GM23338 (cell line): ENCODE measurements around the gene NDUFS2. TPM values are rescaled to one million over a fixed set of nuclear protein-coding genes. Genes with fewer than 3 reads are reported as not detected.
A peak's percentile ranks its signal among the peaks of the same experiment; 100 is the strongest.

Experiments used
- ATAC-seq: fragments of 200-7000 bp; cut with Tn5 transposase; 3 replicates; pipeline ENCODE4 v1.9.1; 2020
- DNase-seq: peaks from one replicate; pipeline ENCODE4 v3.0.0-alpha.2; 2015; ENCODE audit warnings: low spot score
- H2AFZ ChIP-seq: fragments of 200-600 bp; sonication (generic); 2 replicates; pipeline ENCODE4 v1.8.0; 2016; ENCODE audit warnings: antibody characterized with exemption, mild to moderate bottlenecking, moderate library complexity
- H3F3A ChIP-seq: fragments of 200-600 bp; sonication (generic); replicated peaks from 2 replicates; pipeline ENCODE4 v1.8.0; 2017; ENCODE audit warnings: antibody characterized with exemption, mixed run types, low read depth
- H3K27ac ChIP-seq: fragments of 200-600 bp; sonication (generic); 2 replicates; pipeline ENCODE4 v1.6.1; 2016; ENCODE audit warnings: low read depth
- H3K27me3 ChIP-seq: fragments of 200-600 bp; sonication (generic); 2 replicates; pipeline ENCODE4 v1.8.0; 2016; ENCODE audit warnings: mild to moderate bottlenecking, mixed run types, moderate library complexity; ENCODE audit not compliant: insufficient read depth
- H3K36me3 ChIP-seq: fragments of 200-600 bp; sonication (generic); 2 replicates; pipeline ENCODE4 v1.8.0; 2016; ENCODE audit warnings: mild to moderate bottlenecking; ENCODE audit not compliant: insufficient read depth
- H3K4me1 ChIP-seq: fragments of 200-600 bp; sonication (generic); 2 replicates; pipeline ENCODE4 v1.8.0; 2016; ENCODE audit warnings: mild to moderate bottlenecking, moderate library complexity; ENCODE audit not compliant: insufficient read depth
- H3K4me2 ChIP-seq: fragments of 200-600 bp; sonication (generic); 2 replicates; pipeline ENCODE4 v1.7.1; 2017; ENCODE audit warnings: mixed run types
- H3K4me3 ChIP-seq: fragments of 200-600 bp; sonication (generic); 2 replicates; pipeline ENCODE4 v1.6.1; 2016; ENCODE audit warnings: mixed run types
- H3K79me2 ChIP-seq: fragments of 200-600 bp; sonication (generic); replicated peaks from 2 replicates; pipeline ENCODE4 v1.8.0; 2017; ENCODE audit warnings: mild to moderate bottlenecking; ENCODE audit not compliant: insufficient read depth
- H3K9me2 ChIP-seq: fragments of 200-600 bp; sonication (generic); 2 replicates; pipeline ENCODE4 v1.8.0; 2017; ENCODE audit not compliant: insufficient read depth
- H4K20me1 ChIP-seq: fragments of 200-600 bp; sonication (generic); replicated peaks from 2 replicates; pipeline ENCODE4 v1.8.0; 2017; ENCODE audit warnings: mild to moderate bottlenecking; ENCODE audit not compliant: insufficient read depth
- H3K27ac Mint-ChIP-seq: 2 replicates; pipeline ENCODE4 v1.8.0; 2020; ENCODE audit warnings: inconsistent platforms, mild to moderate bottlenecking, moderate library complexity, mixed read lengths
- H3K27me3 Mint-ChIP-seq: 3 replicates; pipeline ENCODE4 v1.8.0; 2022; ENCODE audit warnings: low read depth, mild to moderate bottlenecking, moderate library complexity, mixed read lengths, inconsistent platforms; ENCODE audit not compliant: insufficient read depth, poor library complexity
- H3K36me3 Mint-ChIP-seq: 3 replicates; pipeline ENCODE4 v1.8.0; 2021; ENCODE audit warnings: low read depth, mild to moderate bottlenecking, inconsistent platforms, moderate library complexity, mixed read lengths
- H3K4me1 Mint-ChIP-seq: 3 replicates; pipeline ENCODE4 v1.8.0; 2020; ENCODE audit warnings: mild to moderate bottlenecking, inconsistent platforms, mixed read lengths
- H3K4me3 Mint-ChIP-seq: 3 replicates; pipeline ENCODE4 v1.8.0; 2021; ENCODE audit warnings: moderate library complexity, mild to moderate bottlenecking, inconsistent platforms, mixed read lengths
- H3K9me3 Mint-ChIP-seq: 3 replicates; pipeline ENCODE4 v1.8.0; 2020; ENCODE audit warnings: moderate library complexity, mild to moderate bottlenecking, inconsistent platforms, mixed read lengths
- EZH2 ChIP-seq: fragments of 200-600 bp; sonication (generic); IDR thresholded peaks from one replicate; pipeline ENCODE4 v1.8.0; 2017; ENCODE audit warnings: antibody characterized with exemption, mild to moderate bottlenecking, low read depth; ENCODE audit not compliant: unreplicated experiment
- JUNB ChIP-seq: IDR thresholded peaks from one replicate; pipeline ENCODE4 v1.6.1; 2016; ENCODE audit warnings: antibody characterized with exemption; ENCODE audit not compliant: unreplicated experiment
- NANOG ChIP-seq: IDR thresholded peaks from 2 replicates; pipeline ENCODE4 v1.6.1; 2016; ENCODE audit warnings: antibody characterized with exemption, borderline replicate concordance
- ZNF114 ChIP-seq: fragments of 250-450 bp; sonication (Bioruptor Pico); IDR thresholded peaks from 2 replicates; pipeline ENCODE4 v1.5.0; 2020; ENCODE audit warnings: mild to moderate bottlenecking, moderate library complexity
- polyA plus RNA-seq: library from polyadenylated mRNA; unstranded; fragments of >200 nt; fragmentation: Nextera tagmentation; extraction: Ambion mirVana; gene quantifications from 2 replicates; pipeline ENCODE4 v1.2.1, GENCODE V29; 2016
- total RNA-seq: library from RNA; depleted of rRNA; stranded (reverse); fragments of >200 nt; shearing (Covaris generic); gene quantifications from 2 replicates; pipeline ENCODE4 v1.2.3, GENCODE V29; 2014
- TF ChIP-seq, protein P1 (sequence below): fragments of 250-450 bp; sonication (Bioruptor Pico); IDR thresholded peaks from 2 replicates; pipeline ENCODE4 v1.5.0; 2020; ENCODE audit warnings: mild to moderate bottlenecking, moderate library complexity
- TF ChIP-seq, protein P2 (sequence below): IDR thresholded peaks from 2 replicates; pipeline ENCODE4 v1.6.1; 2016; ENCODE audit warnings: antibody characterized with exemption

NDUFS2 gene
- total and polyA plus RNA-seq, 2 experiments from 2014 or later: 56.7 to 131 TPM

DNA sequence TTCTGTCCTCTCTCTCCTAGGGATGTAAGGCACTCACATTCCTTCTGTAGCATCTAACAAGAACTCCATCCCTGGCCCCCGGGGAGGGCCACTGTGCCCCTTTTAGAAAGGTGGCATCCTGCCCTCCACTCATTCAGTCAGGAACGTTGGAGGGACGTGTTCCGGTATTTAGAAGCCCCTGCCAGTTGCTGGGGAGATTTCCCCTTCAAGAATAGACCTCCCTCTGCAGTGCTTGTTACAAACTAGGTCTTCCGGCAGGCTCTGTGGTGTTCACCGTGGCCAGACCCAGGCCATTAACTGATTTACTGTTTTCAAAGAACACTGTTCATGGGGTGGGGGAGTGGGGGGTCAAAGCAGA lies 57.2 kb downstream of the NDUFS2 start:
- no peak for TF ChIP-seq EZH2
- TF ChIP-seq, protein P1, sequence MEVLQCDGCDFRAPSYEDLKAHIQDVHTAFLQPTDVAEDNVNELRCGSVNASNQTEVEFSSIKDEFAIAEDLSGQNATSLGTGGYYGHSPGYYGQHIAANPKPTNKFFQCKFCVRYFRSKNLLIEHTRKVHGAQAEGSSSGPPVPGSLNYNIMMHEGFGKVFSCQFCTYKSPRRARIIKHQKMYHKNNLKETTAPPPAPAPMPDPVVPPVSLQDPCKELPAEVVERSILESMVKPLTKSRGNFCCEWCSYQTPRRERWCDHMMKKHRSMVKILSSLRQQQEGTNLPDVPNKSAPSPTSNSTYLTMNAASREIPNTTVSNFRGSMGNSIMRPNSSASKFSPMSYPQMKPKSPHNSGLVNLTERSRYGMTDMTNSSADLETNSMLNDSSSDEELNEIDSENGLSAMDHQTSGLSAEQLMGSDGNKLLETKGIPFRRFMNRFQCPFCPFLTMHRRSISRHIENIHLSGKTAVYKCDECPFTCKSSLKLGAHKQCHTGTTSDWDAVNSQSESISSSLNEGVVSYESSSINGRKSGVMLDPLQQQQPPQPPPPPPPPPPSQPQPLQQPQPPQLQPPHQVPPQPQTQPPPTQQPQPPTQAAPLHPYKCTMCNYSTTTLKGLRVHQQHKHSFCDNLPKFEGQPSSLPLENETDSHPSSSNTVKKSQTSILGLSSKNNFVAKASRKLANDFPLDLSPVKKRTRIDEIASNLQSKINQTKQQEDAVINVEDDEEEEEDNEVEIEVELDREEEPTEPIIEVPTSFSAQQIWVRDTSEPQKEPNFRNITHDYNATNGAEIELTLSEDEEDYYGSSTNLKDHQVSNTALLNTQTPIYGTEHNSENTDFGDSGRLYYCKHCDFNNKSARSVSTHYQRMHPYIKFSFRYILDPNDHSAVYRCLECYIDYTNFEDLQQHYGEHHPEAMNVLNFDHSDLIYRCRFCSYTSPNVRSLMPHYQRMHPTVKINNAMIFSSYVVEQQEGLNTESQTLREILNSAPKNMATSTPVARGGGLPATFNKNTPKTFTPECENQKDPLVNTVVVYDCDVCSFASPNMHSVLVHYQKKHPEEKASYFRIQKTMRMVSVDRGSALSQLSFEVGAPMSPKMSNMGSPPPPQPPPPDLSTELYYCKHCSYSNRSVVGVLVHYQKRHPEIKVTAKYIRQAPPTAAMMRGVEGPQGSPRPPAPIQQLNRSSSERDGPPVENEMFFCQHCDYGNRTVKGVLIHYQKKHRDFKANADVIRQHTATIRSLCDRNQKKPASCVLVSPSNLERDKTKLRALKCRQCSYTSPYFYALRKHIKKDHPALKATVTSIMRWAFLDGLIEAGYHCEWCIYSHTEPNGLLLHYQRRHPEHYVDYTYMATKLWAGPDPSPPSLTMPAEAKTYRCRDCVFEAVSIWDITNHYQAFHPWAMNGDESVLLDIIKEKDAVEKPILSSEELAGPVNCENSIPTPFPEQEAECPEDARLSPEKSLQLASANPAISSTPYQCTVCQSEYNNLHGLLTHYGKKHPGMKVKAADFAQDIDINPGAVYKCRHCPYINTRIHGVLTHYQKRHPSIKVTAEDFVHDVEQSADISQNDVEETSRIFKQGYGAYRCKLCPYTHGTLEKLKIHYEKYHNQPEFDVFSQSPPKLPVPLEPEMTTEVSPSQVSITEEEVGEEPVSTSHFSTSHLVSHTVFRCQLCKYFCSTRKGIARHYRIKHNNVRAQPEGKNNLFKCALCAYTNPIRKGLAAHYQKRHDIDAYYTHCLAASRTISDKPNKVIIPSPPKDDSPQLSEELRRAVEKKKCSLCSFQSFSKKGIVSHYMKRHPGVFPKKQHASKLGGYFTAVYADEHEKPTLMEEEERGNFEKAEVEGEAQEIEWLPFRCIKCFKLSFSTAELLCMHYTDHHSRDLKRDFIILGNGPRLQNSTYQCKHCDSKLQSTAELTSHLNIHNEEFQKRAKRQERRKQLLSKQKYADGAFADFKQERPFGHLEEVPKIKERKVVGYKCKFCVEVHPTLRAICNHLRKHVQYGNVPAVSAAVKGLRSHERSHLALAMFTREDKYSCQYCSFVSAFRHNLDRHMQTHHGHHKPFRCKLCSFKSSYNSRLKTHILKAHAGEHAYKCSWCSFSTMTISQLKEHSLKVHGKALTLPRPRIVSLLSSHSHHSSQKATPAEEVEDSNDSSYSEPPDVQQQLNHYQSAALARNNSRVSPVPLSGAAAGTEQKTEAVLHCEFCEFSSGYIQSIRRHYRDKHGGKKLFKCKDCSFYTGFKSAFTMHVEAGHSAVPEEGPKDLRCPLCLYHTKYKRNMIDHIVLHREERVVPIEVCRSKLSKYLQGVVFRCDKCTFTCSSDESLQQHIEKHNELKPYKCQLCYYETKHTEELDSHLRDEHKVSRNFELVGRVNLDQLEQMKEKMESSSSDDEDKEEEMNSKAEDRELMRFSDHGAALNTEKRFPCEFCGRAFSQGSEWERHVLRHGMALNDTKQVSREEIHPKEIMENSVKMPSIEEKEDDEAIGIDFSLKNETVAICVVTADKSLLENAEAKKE (CRISPR knock-in tag): no peak
- TF ChIP-seq, protein P2, sequence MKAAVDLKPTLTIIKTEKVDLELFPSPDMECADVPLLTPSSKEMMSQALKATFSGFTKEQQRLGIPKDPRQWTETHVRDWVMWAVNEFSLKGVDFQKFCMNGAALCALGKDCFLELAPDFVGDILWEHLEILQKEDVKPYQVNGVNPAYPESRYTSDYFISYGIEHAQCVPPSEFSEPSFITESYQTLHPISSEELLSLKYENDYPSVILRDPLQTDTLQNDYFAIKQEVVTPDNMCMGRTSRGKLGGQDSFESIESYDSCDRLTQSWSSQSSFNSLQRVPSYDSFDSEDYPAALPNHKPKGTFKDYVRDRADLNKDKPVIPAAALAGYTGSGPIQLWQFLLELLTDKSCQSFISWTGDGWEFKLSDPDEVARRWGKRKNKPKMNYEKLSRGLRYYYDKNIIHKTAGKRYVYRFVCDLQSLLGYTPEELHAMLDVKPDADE: no peak
- TF ChIP-seq JUNB: no peak
- no peak for TF ChIP-seq ZNF114 (CRISPR knock-in tag)
- TF ChIP-seq NANOG: no peak
- H3K4me1 ChIP-seq: peaks cover 8% of the 10 kb centered on the region
- H4K20me1 ChIP-seq: no peaks in the 10 kb centered on the region
- H3K36me3 Mint-ChIP-seq: peaks cover 16% of the 10 kb centered on the region
- H3K4me3 ChIP-seq: peak overlapping the region; percentile 62
- H3K79me2 ChIP-seq: no peaks in the 10 kb centered on the region
- H3K27ac Mint-ChIP-seq: no peak overlapping the region
- peaks cover 7% of the 10 kb centered on the region; the same call in 1 of the 2 replicates for H3K36me3 ChIP-seq
- H2AFZ ChIP-seq: peak overlapping the region; percentile 84
- no peaks in the 10 kb centered on the region for H3K9me2 ChIP-seq
- 0 out of 2 replicates have a peak, but pooled peaks cover 7% of the 10 kb centered on the region for H3F3A ChIP-seq
- peaks cover 38% of the 10 kb centered on the region for H3K27me3 ChIP-seq
- no peak overlapping the region for H3K27ac ChIP-seq
- peaks cover 21% of the 10 kb centered on the region for H3K4me1 Mint-ChIP-seq
- ATAC-seq (no peak), DNase-seq (no peak)
- H3K4me2 ChIP-seq: peak overlapping the region; percentile 81
- peaks cover 28% of the 10 kb centered on the region for H3K9me3 Mint-ChIP-seq
- H3K27me3 Mint-ChIP-seq: peaks cover 42% of the 10 kb centered on the region
- H3K4me3 Mint-ChIP-seq: peak overlapping the region; percentile 62
